Upper lobe of left lung (tissue), 4 donors: ENCODE data around the gene SURF1.

Source experiments
- EP300 ChIP-seq, 4 donors: sonication (generic); formaldehyde crosslinking; IDR thresholded peaks; one replicate each; pipeline ENCODE4 v1.5.1; 2017; ENCODE audit warnings: antibody characterized with exemption in 4 of 4, control low read depth in 2 of 4
- POLR2A ChIP-seq, 4 donors: fragments of 450-650 bp; IDR thresholded peaks; one replicate each; pipeline ENCODE4 v1.5.1; 2016 to 2017; ENCODE audit warnings: antibody characterized with exemption in 4 of 4, mild to moderate bottlenecking in 2 of 4
- POLR2AphosphoS5 ChIP-seq, 2 donors: sonication (generic); formaldehyde crosslinking; IDR thresholded peaks; one replicate each; pipeline ENCODE4 v1.5.1; 2017; ENCODE audit warnings: antibody characterized with exemption in 2 of 2
- TF ChIP-seq, protein P1 (sequence below), 6 experiments: fragments of 450-650 bp in 4 of 6; fragments of 200-600 bp in 2 of 6; sonication (generic) in 2 of 6; IDR thresholded peaks; one replicate each; pipeline ENCODE4 v1.5.1; 2016 to 2019; ENCODE audit warnings: antibody characterized with exemption in 6 of 6

DNA sequence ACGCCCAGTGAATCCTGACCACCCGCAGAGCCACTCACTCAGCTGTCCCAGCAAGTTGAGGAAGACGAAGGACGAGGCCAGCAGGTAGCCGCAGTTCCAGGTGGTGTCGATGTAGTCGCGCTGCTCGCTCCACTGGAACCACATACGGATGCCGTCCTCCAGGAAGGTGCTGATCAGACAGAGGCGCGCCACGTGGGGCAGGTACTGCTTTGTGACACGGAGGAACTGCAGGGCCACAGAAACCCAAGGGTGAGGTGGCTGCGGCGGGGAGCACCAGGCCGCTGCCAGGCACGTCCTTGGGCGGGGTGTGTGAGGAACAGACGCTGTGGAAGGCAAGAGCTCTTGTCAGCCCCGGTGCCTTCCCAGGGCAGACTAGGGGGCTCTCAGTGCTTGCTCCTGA, 10.9 kb upstream of the SURF1 start:
- TF ChIP-seq POLR2A (IDR thresholded peaks at IDR 0.05) (no peak), POLR2AphosphoS5 (IDR thresholded peaks at IDR 0.05) (no peak), EP300 (IDR thresholded peaks at IDR 0.05) (no peak)
- TF ChIP-seq, protein P1, sequence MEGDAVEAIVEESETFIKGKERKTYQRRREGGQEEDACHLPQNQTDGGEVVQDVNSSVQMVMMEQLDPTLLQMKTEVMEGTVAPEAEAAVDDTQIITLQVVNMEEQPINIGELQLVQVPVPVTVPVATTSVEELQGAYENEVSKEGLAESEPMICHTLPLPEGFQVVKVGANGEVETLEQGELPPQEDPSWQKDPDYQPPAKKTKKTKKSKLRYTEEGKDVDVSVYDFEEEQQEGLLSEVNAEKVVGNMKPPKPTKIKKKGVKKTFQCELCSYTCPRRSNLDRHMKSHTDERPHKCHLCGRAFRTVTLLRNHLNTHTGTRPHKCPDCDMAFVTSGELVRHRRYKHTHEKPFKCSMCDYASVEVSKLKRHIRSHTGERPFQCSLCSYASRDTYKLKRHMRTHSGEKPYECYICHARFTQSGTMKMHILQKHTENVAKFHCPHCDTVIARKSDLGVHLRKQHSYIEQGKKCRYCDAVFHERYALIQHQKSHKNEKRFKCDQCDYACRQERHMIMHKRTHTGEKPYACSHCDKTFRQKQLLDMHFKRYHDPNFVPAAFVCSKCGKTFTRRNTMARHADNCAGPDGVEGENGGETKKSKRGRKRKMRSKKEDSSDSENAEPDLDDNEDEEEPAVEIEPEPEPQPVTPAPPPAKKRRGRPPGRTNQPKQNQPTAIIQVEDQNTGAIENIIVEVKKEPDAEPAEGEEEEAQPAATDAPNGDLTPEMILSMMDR (IDR thresholded peaks at IDR 0.05) = no peak
